Activated CD4-positive, alpha-beta T cell treated with anti-CD3 and anti-CD28 coated beads, Interleukin-2, amount 50 U/mL, for 48 hours (primary cell): ENCODE results near the gene MTIF2.
"Not testable (repeated sequence)": the region's sequence is repeated elsewhere in the genome, so short reads cannot be mapped to it uniquely, and the experiment has no call there.

Source experiments
- DNase-seq, 2 experiments: peaks; one replicate each; pipeline ENCODE4 v3.0.0-alpha.2; 2020

The MTIF2 gene

GRCh38 chr2:55239656-55240222 is 29.3 kb downstream of the MTIF2 start:
- no peak for DNase-seq

- no peak for DNase-seq
Measured at GRCh38 chr2:55236992-55237543, 32.0 kb downstream of the MTIF2 start.

- no peak for DNase-seq
Measured at GRCh38 chr2:55235724-55236538, 33.1 kb downstream of the MTIF2 start.

GRCh38 chr2:55233658-55233940 is 35.4 kb downstream of the MTIF2 start:
- no peak for DNase-seq

- DNase-seq, result peak; percentile 34 to 40
Measured at GRCh38 chr2:55232863-55233657, 36.0 kb downstream of the MTIF2 start.

GRCh38 chr2:55232084-55232862 is 36.8 kb downstream of the MTIF2 start, which contains the start of the genes CLHC1 and RPS27A:
TSS of gene CLHC1 (minus strand) at chr2:55232293. CDS start at chr2:55222411, 9,882 bp downstream.
TSS of gene RPS27A (plus strand) at chr2:55232688. CDS start at chr2:55232825, 137 bp downstream.
- DNase-seq, result peak; percentile 96 to 97

GRCh38 chr2:55231546-55232083 is 37.4 kb downstream of the MTIF2 start:
- DNase-seq, result no peak

GRCh38 chr2:55230551-55230950 is 38.5 kb downstream of the MTIF2 start:
- no peak for DNase-seq

GRCh38 chr2:55229221-55229620 is 39.8 kb downstream of the MTIF2 start:
- DNase-seq, result no peak

GRCh38 chr2:55228226-55228563 is 40.8 kb downstream of the MTIF2 start:
- no peak for DNase-seq

GRCh38 chr2:55227437-55228225 is 41.4 kb downstream of the MTIF2 start:
- DNase-seq, result not testable (repeated sequence)

GRCh38 chr2:55225481-55226020 is 43.5 kb downstream of the MTIF2 start:
- no peak for DNase-seq

- DNase-seq, result no peak
Measured at GRCh38 chr2:55224761-55225261, 44.2 kb downstream of the MTIF2 start.

- no peak for DNase-seq
Measured at GRCh38 chr2:55223958-55224760, 44.9 kb downstream of the MTIF2 start.

GRCh38 chr2:55213822-55214221 is 55.2 kb downstream of the MTIF2 start:
- DNase-seq, result no peak

- no peak for DNase-seq
Measured at GRCh38 chr2:55204950-55205349, 64.1 kb downstream of the MTIF2 start.

GRCh38 chr2:55204536-55204935 is 64.5 kb downstream of the MTIF2 start:
- no peak for DNase-seq

- DNase-seq, result no peak
Measured at GRCh38 chr2:55200416-55200815, 68.6 kb downstream of the MTIF2 start.

- DNase-seq, result no peak
Measured at GRCh38 chr2:55196526-55196925, 72.5 kb downstream of the MTIF2 start.

GRCh38 chr2:55191888-55192287 is 77.1 kb downstream of the MTIF2 start:
- DNase-seq, result not testable (repeated sequence)
